ENCODE measurements around the gene OSM. TPM values are rescaled to one million over a fixed set of nuclear protein-coding genes. Genes with fewer than 3 reads are reported as not detected.

The OSM gene
- total RNA-seq, 1 donor from 2014 or later = 0.52 TPM

DNA sequence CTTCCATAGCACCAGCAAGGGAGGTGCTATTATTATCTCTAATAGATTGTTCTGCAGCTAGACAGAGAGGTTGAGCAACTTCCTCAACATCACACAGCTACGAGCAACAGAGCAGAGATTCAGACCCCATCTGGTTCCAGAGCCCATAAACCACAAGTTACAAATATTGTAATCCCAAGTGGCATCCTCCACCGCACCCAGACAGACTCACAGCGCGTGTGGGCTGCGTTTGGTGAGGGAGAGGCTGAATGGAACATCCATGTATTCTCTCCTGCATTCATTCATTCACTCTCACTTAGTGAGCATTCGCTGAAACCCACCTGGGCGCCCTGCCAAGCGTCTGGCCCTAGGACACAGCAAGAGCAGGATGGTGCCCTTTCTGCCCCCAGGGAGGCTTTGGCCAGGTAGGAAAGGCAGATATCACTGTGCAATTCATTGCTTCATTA, 53.6 kb downstream of the OSM start:
- peaks cover 25 to 50% (median 34%) of the 10 kb centered on the region in 3 donors for H3K27me3 ChIP-seq (ENCODE audit: control insufficient read depth in 3 of 3, insufficient read depth in 3 of 3, low read length in 3 of 3)
- peaks cover 6 to 9% (median 8%) of the 10 kb centered on the region in 3 donors for H3K4me1 ChIP-seq (ENCODE audit: control insufficient read depth in 3 of 3, insufficient read depth in 3 of 3, low read length in 3 of 3)
- H3K9ac ChIP-seq (ENCODE audit: low read depth in 1 of 3, low read length in 3 of 3) = no peak overlapping the region
- H3K9me3 ChIP-seq (ENCODE audit: control insufficient read depth in 3 of 3, low read length in 3 of 3) = no peaks in the 10 kb centered on the region
- H3K36me3 ChIP-seq (ENCODE audit: control insufficient read depth in 3 of 3, insufficient read depth in 3 of 3, low read length in 3 of 3) = no peaks in the 10 kb centered on the region
- no peak overlapping the region for H3K4me3 ChIP-seq (ENCODE audit: low read length in 3 of 3)
- H3K27ac ChIP-seq (ENCODE audit: low read depth, low read length) = no peak overlapping the region

Other genes with a start within 250 kb of the OSM start
- gene HORMAD2, start 186.4 kb downstream of the OSM start, total RNA-seq = not detected
- gene LIF, start 20.1 kb downstream of the OSM start, total RNA-seq = 0.52 TPM
- 2.6 TPM for gene CASTOR1, start 22.7 kb upstream of the OSM start, total RNA-seq
- 7.3 TPM for gene TBC1D10A, start 60.1 kb upstream of the OSM start, total RNA-seq
- gene SF3A1, start 90.0 kb upstream of the OSM start, total RNA-seq = 18.8 TPM
- gene CCDC157, start 90.2 kb upstream of the OSM start, total RNA-seq = 1.0 TPM
- 7.3 TPM for gene RNF215, start 120.6 kb upstream of the OSM start, total RNA-seq
- gene SEC14L2, start 130.2 kb upstream of the OSM start, total RNA-seq = 2.1 TPM
- gene MTFP1, start 158.9 kb upstream of the OSM start, total RNA-seq = 6.8 TPM
- gene SEC14L3, start 205.2 kb upstream of the OSM start, total RNA-seq = not detected
- gene SEC14L4, start 238.8 kb upstream of the OSM start, total RNA-seq = under 0.01 TPM

All from skeletal muscle tissue (tissue), 4 donors.